Amniotic epithelial cell (primary cell): ENCODE results near the gene MAGI2.

Experiments
- DNase-seq: peaks from one replicate; pipeline ENCODE4 v3.0.0-alpha.2; 2010; ENCODE audit warnings: low read depth

The MAGI2 gene

DNA sequence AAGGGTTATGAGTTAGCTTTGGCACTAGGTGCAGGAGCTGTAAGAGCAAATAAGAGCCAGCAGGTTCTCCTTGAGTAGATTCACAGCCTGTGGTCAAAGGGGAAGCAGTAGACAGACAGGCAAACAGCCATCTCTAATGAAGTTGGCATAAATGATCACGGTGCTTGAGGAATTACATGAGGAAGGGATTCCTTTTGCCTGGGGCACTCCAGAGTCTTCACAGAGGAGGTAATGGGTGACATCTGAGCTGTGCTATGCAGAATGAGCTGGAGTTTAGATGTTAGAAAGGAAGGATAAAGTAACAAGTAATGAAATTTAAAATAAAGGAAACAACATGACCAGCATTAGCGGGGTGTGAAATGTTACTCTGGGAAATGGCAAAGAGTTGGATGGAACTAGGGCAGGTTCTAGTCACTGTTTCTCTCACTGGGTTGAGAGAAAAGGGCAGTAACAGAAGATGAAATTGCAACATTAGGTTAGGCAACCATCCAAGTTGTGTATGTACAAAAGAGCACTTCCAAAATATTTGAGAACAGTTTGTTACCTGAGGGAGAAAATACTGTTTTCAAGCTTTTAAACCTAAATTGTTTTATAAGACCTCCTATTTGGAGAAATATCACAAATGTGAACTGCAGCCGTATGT is 1041.1 kb downstream of the MAGI2 start:
- DNase-seq: no peak

DNA sequence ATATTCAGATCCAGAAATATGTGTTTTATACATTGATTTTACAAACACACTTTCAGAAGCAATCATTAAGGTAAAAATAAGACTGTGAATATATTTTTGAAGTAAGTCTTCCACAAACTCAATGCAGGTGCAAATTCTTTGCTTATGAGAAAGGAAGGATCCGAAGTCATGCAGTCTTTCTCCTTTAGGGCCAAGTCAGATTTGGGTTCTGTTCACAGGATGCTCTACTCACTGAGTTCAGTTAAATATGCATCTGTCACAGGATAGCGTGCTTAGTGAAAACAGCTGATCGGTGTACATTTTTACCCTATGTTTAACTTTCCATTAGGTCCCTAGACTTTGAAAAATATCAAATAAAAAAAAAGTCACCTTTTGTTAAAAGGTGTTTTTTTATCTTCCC is 1046.4 kb downstream of the MAGI2 start:
- no peak for DNase-seq

- DNase-seq: no peak
Measured at GRCh38 chr7:78406531-78406930, 1046.9 kb downstream of the MAGI2 start.

GRCh38 chr7:78402096-78402495 is 1051.4 kb downstream of the MAGI2 start:
- DNase-seq: no peak

DNA sequence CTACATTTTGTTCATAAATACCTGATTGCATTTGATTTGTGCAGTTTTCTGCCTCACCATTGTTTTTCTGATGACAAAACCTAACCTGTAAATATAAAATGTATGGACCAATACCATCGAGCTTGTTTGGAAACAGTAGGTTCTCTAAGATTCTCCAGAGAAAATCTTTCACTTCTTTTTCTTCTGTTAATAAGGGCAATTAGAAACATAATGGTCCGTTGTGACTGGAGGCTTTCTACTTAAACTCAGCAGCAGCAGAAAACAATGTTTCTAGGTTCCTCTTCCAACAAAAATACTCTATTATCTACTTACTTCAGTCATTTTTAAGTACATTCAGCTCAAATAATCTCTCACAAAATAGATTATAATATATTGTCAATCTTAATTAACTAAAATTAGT is 1053.4 kb downstream of the MAGI2 start:
- DNase-seq: no peak

DNA sequence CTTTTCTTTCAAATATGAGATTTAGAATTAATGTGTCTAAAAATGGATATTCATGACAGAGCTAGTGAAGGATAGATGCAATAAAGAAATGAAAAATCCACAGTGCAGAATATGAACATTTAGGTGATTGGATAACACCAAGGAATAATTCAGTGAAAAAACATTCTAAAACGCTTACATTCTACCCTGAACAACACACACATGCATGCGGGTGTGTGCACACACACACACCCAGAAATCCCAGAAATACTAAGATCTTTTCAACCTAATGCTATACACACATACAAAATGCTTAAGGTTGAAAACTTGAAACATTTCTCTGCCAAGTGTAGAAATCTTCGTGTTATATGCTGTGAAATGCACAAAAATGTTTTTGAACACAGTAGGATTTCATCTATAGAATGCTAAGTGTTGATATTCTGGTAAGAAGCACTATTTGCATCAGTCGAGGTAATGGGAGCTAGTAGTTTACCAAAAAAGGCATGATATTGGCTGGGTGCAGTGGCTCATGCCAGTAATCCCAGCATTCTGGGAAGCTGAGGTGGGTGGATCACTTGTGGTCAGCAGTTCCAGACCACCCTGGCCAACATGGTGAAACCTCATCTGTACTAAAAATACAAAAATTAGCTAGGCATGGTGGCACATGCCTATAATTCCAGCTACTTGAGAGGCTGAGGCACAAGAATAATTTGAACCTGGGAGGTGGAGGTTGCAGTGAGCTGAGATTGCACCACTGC is 1054.3 kb downstream of the MAGI2 start:
- no peak for DNase-seq

DNA sequence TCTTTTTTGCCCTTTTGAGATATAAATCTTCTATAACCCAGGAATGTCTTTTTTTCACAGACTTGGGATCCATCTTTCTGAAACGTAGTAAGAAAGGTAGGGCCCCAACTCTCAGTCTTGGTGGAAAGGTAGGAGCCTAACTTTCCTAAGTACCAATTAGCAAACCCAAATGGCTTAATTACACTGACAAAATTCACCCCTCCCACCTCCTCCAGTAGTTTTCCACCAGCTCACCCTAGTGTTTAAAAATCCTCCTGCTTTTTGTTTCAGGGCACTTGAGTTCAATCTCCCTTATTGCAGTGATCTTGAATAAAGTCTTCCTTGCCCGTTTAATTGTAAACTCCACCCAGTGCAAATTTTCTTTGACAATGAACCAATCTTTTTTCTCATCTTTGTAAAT is 1054.9 kb downstream of the MAGI2 start:
- no peak for DNase-seq

DNA sequence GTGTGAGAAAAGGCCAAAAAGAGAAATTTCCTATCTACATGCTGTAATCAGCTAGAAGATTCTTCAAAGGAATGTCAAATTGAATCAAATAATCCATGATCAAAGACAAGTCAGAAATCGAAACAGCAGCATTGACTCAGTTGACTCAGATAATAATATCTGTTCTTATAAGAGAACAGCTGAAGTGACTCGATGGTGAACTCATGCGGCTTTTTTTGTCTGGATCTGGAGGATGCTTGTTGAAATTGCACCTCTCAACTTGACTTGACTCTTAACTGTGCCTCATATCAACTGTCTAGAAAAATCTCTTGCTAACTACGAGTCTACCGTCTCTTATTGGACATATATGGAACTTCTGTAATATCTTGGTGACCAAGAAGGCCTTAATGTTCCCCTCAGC is 1055.4 kb downstream of the MAGI2 start:
- DNase-seq: no peak

DNA sequence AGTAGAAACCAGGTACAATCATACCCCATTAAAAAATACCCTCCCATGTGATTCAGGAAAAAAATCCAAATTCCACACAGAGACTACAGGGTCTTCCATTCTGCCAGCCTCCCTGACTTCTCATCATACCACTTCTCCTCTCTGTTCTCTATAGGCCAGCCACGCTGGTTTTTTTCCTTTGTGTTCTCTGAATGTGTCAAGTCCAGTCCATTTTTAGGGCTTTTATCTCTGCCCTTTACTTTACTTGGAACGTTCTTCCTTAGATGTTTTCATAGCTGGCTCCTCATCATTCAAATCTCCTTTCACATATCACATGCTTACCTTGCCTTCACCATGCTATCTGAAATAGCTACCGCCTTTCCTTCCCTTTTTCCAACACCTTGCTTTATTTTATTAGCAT is 1057.3 kb downstream of the MAGI2 start:
- no peak for DNase-seq

DNA sequence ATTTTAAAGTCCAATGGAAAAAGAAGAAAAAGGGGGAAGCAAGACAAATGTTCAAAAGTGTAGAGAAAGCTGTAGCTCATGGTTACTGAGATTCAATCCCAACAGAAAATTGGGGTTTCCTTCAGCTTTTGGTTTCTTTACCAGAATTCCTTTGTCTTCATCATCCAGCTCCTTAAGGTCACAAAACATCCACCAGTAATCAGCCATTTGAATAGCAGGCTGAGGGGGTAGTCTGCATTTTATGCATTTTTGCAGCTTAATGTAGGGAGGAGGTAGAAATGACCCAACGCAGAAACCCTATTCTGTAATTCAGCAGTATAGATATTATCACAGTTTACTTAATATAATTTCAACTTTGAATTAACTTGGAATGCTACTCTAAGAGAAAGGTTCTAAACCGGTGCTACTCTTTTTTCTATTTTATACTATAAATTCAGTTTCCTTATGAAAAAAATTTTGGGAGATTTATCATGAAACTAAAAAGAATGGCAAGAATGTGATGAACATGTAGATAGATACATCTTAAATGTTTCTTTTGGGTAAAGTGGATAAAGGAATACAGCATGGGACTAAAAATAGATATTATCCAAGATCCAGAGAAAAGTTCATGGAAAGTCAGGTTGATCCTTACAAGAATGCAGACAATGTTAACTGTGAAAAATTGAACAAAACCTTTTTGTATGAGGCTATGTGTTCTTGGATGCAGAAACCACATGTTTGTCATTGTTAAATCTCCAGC is 1058.0 kb downstream of the MAGI2 start:
- no peak for DNase-seq

- DNase-seq: no peak
Measured at GRCh38 chr7:78389022-78389421, 1064.4 kb downstream of the MAGI2 start.

DNA sequence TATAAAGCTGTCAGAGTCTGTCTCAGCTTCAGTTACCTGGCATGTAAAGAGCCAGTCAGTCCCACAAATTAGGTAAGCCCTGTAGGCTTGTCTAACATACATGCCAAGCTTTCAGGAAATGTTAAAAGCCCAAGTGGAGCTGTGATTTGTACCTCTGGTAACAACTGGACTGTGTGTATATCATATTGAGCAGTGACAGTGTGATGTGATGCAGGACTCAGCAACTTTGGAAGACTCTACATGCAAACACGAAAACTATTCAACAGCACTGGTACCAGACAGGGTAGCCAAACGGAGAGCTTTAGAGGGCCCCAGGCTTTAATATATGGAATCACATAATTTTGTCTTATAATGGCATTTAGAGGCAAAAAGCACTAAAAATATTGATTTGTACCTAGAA is 1066.9 kb downstream of the MAGI2 start:
- no peak for DNase-seq

DNA sequence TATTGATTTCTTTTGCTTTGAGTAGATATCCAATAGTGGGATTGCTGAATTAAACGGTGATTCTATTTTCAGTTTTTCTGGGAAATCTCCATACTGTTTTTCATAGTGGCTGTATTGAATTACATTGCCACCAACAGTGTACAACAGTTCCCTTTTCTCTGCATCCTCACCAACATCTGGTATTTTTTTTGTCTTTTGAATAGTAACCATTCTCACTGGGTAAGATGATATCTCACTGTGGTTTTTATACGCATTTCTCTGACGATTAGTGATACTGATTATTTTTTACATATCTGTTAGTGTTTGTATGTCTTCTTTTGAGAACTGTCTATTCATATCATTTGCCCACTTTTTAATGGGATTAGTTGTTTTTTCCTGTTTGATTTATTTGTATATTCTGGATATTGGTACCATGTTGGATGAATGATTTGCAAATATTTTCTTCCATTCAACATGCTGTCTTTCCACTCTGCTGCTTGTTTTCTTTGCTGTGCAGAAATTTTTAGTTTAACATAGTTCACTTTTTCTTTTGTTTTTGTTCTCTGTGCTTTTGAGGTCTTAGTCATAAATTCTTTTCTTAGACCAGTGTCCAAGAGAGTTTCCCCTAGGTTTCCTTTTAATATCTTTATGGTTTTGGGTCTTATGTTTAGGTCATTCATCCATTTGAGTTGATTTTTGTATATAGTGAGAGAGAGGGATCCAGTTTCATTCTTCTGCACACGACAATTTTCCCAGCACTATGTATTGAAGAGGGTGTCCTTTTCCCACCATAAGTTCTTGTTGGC is 1070.2 kb downstream of the MAGI2 start:
- DNase-seq: no peak

DNA sequence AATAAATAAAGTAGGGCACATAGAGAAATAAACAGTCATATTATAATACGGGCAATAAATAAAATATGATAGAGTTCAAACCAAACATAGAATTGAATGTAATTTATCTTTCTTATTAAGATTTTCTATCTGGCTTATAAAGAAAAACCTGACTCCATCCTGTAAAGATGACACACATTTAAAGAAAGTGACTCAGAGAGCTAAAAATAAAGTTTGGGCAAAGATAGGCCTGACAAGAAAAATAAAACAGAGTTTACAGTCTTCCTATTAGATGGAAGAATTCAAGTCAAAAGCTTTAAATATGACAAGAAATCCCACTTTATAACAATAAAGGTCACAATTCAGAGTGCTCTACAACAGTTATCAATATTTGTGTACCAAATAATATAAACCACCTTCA is 1074.3 kb downstream of the MAGI2 start:
- DNase-seq: no peak

DNA sequence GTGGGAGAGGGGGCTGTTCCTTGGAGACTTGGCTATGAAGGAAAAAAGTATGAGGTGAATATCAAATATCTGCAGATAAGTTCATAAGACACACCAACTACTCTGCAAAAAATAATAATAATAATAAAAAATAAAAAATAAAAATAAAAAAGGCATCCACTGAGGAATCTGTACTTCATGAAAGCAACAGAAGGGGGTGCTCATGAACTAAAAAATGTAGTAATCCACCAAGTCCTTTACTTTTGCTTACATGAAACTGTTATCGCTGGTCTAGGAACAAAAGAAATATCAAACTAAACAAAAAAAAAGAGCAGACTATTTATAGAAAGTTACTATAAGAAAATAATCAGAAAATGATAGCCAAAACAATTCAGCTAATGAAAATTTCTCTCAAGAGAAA is 1075.9 kb downstream of the MAGI2 start:
- DNase-seq: no peak

DNA sequence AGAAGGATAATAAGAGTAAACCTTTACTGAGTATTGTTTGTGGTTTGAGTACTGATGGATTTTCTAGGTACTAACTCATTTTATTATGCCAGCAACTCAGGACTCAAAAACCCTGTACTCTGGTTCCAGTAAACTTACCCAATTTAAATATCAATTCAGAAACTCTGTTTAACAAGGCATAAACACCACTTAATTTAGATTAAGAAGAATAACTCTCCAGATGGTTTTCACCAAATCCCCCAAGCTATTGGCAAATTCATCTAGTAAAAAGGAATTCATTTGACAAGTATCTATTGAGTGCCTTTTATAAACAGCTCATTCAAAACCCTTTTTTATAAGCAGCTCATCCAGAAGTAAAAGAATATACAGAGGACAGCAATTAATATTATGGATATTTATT is 1082.5 kb downstream of the MAGI2 start:
- no peak for DNase-seq

- DNase-seq: no peak
Measured at GRCh38 chr7:78368771-78369170, 1084.7 kb downstream of the MAGI2 start.

- no peak for DNase-seq
Measured at GRCh38 chr7:78367280-78367773, 1086.1 kb downstream of the MAGI2 start.

GRCh38 chr7:78363866-78364265 is 1089.6 kb downstream of the MAGI2 start:
- DNase-seq: no peak

- DNase-seq: no peak
Measured at GRCh38 chr7:78359836-78360235, 1093.6 kb downstream of the MAGI2 start.

DNA sequence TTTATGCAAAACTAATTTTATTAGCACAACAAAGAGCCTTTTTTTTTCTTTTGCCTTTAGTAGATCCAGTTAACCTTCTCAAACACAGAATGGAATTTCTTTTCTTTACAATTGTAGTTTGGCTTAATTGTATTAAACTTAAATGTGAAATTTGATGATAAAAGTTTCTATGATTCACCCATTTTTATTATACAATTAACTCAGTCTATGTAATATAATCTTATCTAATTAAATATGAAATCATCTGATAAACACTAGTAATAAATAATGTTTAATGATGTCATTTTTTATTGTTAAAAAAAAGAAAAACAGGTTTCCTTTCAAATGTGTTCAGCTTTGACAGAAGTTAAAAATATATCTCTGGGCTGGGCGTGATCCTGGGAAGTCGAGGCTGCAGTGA is 1095.8 kb downstream of the MAGI2 start:
- DNase-seq: no peak

- DNase-seq: no peak
Measured at GRCh38 chr7:78355834-78356233, 1097.6 kb downstream of the MAGI2 start.
